ENCODE results near the gene ST3GAL4. TPM values are rescaled to one million over a fixed set of nuclear protein-coding genes. Genes with fewer than 3 reads are reported as not detected.

ST3GAL4 gene
- polyA plus RNA-seq, 1 donor (not counting 4 experiments of a cell fraction or from before 2014, with no cell fraction given) = 24.6 TPM

DNA sequence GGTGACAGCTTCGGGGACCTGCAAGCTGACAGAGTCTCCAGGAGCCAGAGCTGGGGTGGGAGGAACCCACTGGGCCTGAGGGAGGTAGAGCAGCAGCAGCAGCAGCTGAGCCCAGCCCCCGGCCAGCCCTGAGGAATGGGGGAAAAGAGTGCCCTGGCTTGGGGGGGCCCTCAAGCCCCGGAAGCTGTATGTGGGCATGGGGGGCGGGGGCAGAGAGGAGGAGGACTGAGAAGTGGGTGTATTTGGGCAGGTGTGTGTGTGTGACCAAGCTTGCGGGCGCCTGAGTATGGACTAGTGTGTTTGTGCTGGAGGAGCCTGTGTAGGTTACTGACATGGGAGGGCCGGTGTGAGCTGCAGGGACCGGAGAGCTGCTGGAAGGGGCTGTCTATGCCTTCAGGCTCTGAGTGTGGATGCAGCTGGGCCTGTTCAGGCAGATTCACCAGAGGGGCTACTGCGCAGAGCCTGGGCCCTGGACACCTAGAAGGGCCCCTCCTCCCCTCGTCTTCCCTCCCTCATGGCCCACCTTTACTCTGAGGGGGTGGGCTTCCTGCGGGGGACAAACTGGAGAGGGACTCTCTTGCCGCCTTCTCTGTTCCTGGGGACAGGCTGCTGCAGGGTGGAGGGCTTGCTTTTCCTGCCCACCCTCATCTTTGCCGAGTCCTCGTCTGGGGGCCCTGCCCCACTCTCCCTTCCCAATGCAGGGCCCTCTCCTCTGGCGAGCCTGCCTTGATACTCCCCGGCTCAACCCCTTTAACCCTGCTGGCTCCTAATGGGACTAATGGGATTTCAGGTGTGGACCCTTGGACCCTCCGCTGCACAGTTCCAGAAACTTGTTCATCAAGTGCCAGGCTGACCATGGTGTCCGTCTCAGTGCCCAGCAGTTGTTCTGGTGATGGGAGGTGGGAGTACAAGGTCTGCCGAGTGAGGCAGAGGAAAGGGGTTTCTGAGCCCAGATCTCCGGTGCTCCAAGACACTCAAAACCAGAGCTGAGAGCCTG lies 28.2 kb downstream of the ST3GAL4 start:
- Histone ChIP-seq H2AFZ (ENCODE audit: control insufficient read depth, low read length) (no peak overlapping the region), H3K27ac (ENCODE audit: control insufficient read depth, insufficient read depth, low read length) (no peak overlapping the region), H3K9ac (ENCODE audit: control insufficient read depth, extremely low read depth, insufficient read depth, low read length) (no peak overlapping the region), H3K27me3 (ENCODE audit: control insufficient read depth, extremely low read depth, insufficient read depth, low read length) (no peaks in the 10 kb centered on the region), H3K79me2 (ENCODE audit: control insufficient read depth, insufficient read depth, low read length) (peaks cover 31% of the 10 kb centered on the region), H3K4me1 (ENCODE audit: control insufficient read depth, extremely low read depth, insufficient read depth, low read length) (peaks cover 14% of the 10 kb centered on the region), H3K4me2 (ENCODE audit: control insufficient read depth, extremely low read depth, insufficient read depth, low read depth, low read length) (no peak overlapping the region), H4K20me1 (ENCODE audit: control insufficient read depth, extremely low read depth, insufficient read depth, low read length) (no peaks in the 10 kb centered on the region), H3K9me1 (ENCODE audit: control insufficient read depth, extremely low read depth, insufficient read depth, low read length) (peaks cover 4% of the 10 kb centered on the region), H3K4me3 (ENCODE audit: control insufficient read depth in 2 of 3, extremely low read depth in 1 of 3, insufficient read depth in 2 of 3, low read depth in 1 of 3, low read length in 3 of 3) (no peak overlapping the region), H3K36me3 (ENCODE audit: control insufficient read depth in 2 of 2, extremely low read depth in 1 of 2, insufficient read depth in 2 of 2, low read length in 2 of 2) (peaks cover 0 to 2% of the 10 kb centered on the region in 2 experiments), H3K9me3 (ENCODE audit: control insufficient read depth, low read depth, low read length) (no peaks in the 10 kb centered on the region)
- no peak for FAIRE-seq
- dilution Hi-C loops (cut with MboI; ENCODE audit: extremely low pct_ligation_motif_present, low sequenced_read_pairs) = no loop called here
- TF ChIP-seq, protein P1, sequence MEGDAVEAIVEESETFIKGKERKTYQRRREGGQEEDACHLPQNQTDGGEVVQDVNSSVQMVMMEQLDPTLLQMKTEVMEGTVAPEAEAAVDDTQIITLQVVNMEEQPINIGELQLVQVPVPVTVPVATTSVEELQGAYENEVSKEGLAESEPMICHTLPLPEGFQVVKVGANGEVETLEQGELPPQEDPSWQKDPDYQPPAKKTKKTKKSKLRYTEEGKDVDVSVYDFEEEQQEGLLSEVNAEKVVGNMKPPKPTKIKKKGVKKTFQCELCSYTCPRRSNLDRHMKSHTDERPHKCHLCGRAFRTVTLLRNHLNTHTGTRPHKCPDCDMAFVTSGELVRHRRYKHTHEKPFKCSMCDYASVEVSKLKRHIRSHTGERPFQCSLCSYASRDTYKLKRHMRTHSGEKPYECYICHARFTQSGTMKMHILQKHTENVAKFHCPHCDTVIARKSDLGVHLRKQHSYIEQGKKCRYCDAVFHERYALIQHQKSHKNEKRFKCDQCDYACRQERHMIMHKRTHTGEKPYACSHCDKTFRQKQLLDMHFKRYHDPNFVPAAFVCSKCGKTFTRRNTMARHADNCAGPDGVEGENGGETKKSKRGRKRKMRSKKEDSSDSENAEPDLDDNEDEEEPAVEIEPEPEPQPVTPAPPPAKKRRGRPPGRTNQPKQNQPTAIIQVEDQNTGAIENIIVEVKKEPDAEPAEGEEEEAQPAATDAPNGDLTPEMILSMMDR (optimal IDR thresholded peaks at IDR 0.05 in 1 of 3, IDR thresholded peaks at IDR 0.05 in 1 of 3, conservative IDR thresholded peaks at IDR 0.05 in 1 of 3; ENCODE audit: extremely low read depth in 1 of 3, insufficient read depth in 2 of 3, low read length in 3 of 3) = no peak
- no peak for TF ChIP-seq EZH2 (IDR thresholded peaks at IDR 0.05; ENCODE audit: low read length)
- DNase-seq (ENCODE audit: low read depth, low spot score) = no peak

DNA sequence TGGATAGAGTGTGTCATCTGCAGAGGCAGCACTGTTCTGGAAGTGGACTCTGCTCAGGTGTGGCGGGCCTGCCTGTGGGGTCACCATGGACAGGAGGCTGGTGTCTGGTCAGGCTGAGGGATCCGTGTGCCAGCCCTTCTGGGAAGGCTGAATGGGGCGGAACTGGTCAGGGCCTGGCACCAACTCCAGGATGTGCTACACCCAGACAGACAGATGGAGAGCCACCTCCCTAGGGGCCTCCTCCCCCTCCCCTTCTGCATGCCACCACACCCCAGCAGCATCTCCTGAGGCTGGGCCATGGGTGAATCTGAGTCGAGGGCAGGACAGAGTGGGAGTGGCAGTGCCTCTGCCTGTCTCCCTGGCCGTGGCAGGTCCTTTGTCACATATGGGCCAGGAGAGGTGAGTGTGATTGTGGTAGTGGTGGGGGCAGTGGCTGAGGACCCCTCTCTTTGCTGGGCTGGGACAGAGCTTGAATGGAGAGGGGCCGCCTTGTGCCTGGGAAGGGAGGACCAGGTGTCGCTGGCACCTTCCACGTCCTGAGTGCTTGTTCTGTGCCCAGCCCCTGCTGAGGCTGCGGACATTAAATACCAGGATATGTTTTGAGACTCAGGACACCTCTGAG lies 29.1 kb downstream of the ST3GAL4 start:
- Histone ChIP-seq H3K27ac (ENCODE audit: control insufficient read depth, insufficient read depth, low read length) (no peak overlapping the region), H3K36me3 (ENCODE audit: control insufficient read depth in 2 of 2, extremely low read depth in 1 of 2, insufficient read depth in 2 of 2, low read length in 2 of 2) (peaks cover 0 to 2% of the 10 kb centered on the region in 2 experiments), H3K79me2 (ENCODE audit: control insufficient read depth, insufficient read depth, low read length) (peaks cover 26% of the 10 kb centered on the region), H2AFZ (ENCODE audit: control insufficient read depth, low read length) (no peak overlapping the region), H3K4me2 (ENCODE audit: control insufficient read depth, extremely low read depth, insufficient read depth, low read depth, low read length) (no peak overlapping the region), H3K4me3 (ENCODE audit: control insufficient read depth in 2 of 3, extremely low read depth in 1 of 3, insufficient read depth in 2 of 3, low read depth in 1 of 3, low read length in 3 of 3) (no peak overlapping the region), H3K9ac (ENCODE audit: control insufficient read depth, extremely low read depth, insufficient read depth, low read length) (no peak overlapping the region), H4K20me1 (ENCODE audit: control insufficient read depth, extremely low read depth, insufficient read depth, low read length) (no peaks in the 10 kb centered on the region), H3K9me1 (ENCODE audit: control insufficient read depth, extremely low read depth, insufficient read depth, low read length) (peaks cover 4% of the 10 kb centered on the region), H3K4me1 (ENCODE audit: control insufficient read depth, extremely low read depth, insufficient read depth, low read length) (peaks cover 14% of the 10 kb centered on the region), H3K9me3 (ENCODE audit: control insufficient read depth, low read depth, low read length) (no peaks in the 10 kb centered on the region), H3K27me3 (ENCODE audit: control insufficient read depth, extremely low read depth, insufficient read depth, low read length) (no peaks in the 10 kb centered on the region)
- TF ChIP-seq, protein P1 (optimal IDR thresholded peaks at IDR 0.05 in 1 of 3, IDR thresholded peaks at IDR 0.05 in 1 of 3, conservative IDR thresholded peaks at IDR 0.05 in 1 of 3; ENCODE audit: extremely low read depth in 1 of 3, insufficient read depth in 2 of 3, low read length in 3 of 3) = no peak
- no peak for TF ChIP-seq EZH2 (IDR thresholded peaks at IDR 0.05; ENCODE audit: low read length)
- dilution Hi-C loops (cut with MboI; ENCODE audit: extremely low pct_ligation_motif_present, low sequenced_read_pairs) = no loop called here
- FAIRE-seq (no peak), DNase-seq (ENCODE audit: low read depth, low spot score) (no peak)
